H1 (cell line): ENCODE results near the gene SLC7A6OS. TPM values are rescaled to one million over a fixed set of nuclear protein-coding genes. Genes with fewer than 3 reads are reported as not detected.

Source experiments
- CBX8 ChIP-seq: fragments of 300-800, 300-1000 bp; sonication (generic); IDR thresholded peaks from 2 replicates; pipeline ENCODE4 v1.7.1; 2016; ENCODE audit warnings: low read depth, low read length, borderline replicate concordance
- CTBP2 ChIP-seq: IDR thresholded peaks from 2 replicates; pipeline ENCODE4 v1.7.0; 2011; ENCODE audit warnings: borderline replicate concordance, mild to moderate bottlenecking, moderate library complexity, mixed read lengths, low read length; ENCODE audit not compliant: insufficient read depth, insufficient read length
- KDM4A ChIP-seq: IDR thresholded peaks from one replicate; pipeline ENCODE4 v1.7.1; 2012; ENCODE audit warnings: low read depth, mild to moderate bottlenecking, moderate library complexity, low read length, inconsistent platforms; ENCODE audit not compliant: severe bottlenecking
- NRF1 ChIP-seq: IDR thresholded peaks from 2 replicates; pipeline ENCODE4 v1.6.1; 2011; ENCODE audit warnings: mild to moderate bottlenecking, low read depth, low read length, improper control_type of control experiment
- PHF8 ChIP-seq: fragments of 200-600 bp; sonication (generic); conservative IDR thresholded peaks from 2 replicates; pipeline ENCODE4 v1.7.1; 2012; ENCODE audit warnings: low read depth, mild to moderate bottlenecking, inconsistent platforms, low read length, moderate library complexity
- POU5F1 ChIP-seq: IDR thresholded peaks from 2 replicates; pipeline ENCODE4 v1.6.1; 2011; ENCODE audit warnings: low read depth, mild to moderate bottlenecking, low read length, moderate library complexity
- SUZ12 ChIP-seq: fragments of 200-600 bp; sonication (generic); IDR thresholded peaks from 2 replicates; pipeline ENCODE4 v1.6.1; 2012; ENCODE audit warnings: mild to moderate bottlenecking, inconsistent platforms, low read length, moderate library complexity, mixed read lengths
- TAF1 ChIP-seq: IDR thresholded peaks from 2 replicates; pipeline ENCODE4 v1.6.1; 2011; ENCODE audit warnings: mild to moderate bottlenecking, low read depth, low read length
- TAF7 ChIP-seq: optimal IDR thresholded peaks from 2 replicates; pipeline ENCODE3; 2011; ENCODE audit warnings: low read depth, mild to moderate bottlenecking, inconsistent platforms, low read length, moderate library complexity, borderline replicate concordance
- polyA plus RNA-seq, 7 experiments: library from polyadenylated mRNA; depleted of rRNA in 3 of 7; stranded (reverse) in 5 of 7; unstranded in 2 of 7; fragments of >200 nt in 5 of 7; fragments of 200-250 nt in 2 of 7; gene quantifications; 1 replicate in 5 of 7; 2 replicates in 1 of 7; 4 replicates in 1 of 7; pipeline versions ENCODE4 v1.2.1 to v1.2.3, GENCODE V29; 2011 to 2013; ENCODE audit warnings: missing spikeins in 2 of 7, mixed read lengths in 2 of 7
- total RNA-seq: library from RNA; stranded (reverse); fragmentation: NEBNext Ultra II Directional; extraction: Animal tissue kit (Norgen Biotek cat#: 25700); gene quantifications from 2 replicates; pipeline ENCODE4 v1.2.1, GENCODE V29; 2021

The SLC7A6OS gene
- total and polyA plus RNA-seq, 2 of the 8 experiments (the other 6 are each of a cell fraction or from before 2014, with no cell fraction given) = 7.3 to 21.3 TPM

DNA sequence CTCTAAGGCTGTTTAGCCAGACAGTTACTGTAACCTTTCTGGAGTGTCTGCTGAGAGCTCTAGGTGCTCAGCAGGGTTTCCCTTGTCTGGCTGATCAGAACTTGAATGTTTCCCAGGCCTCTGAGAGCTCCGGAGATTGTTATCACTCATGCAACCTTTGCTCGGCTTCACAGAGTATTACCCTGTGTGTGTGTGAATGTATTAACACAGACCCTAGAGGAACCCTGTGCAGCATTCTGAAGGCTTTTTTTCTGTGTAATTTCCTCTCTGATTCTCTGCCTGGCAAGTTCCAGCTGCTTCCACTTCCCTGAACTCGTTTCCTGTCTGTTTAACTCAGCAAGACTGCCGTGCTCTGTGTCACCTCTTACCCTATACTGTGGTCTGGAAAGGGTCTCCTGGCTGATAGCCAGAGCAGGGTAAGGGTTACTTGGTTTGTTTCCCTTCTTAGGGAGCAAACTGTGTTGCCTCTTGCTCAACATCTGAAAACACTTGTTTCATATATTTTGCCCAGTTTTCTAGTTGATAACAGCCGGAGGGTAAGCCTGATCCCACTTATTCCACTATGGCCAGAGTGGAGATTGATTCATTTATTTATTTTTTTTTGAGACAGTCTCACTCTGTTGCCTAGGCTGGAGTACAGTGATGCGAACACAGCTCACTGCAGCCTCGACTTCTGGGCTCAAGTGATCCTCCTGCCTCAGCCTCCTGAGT lies 21.8 kb upstream of the SLC7A6OS start (continued):
- TF ChIP-seq CTBP2 (no peak), CBX8 (no peak), KDM4A (no peak), NRF1 (no peak), TAF1 (no peak), PHF8 (no peak), TAF7 (no peak), SUZ12 (no peak), POU5F1 (no peak)
